ENCODE results near the gene PPIF. TPM values are rescaled to one million over a fixed set of nuclear protein-coding genes. Genes with fewer than 3 reads are reported as not detected.

Gene PPIF
- total RNA-seq, 2 donors from 2014 or later = 50.4 to 51.0 TPM

GRCh38 chr10:79400146-79401004, 53.1 kb downstream of the PPIF start:
- H3K9me3 ChIP-seq (ENCODE audit: control insufficient read depth, low read length) = no peaks in the 10 kb centered on the region
- no peaks in the 10 kb centered on the region for H3K36me3 ChIP-seq (ENCODE audit: control insufficient read depth, insufficient read depth, low read length)
- no peaks in the 10 kb centered on the region for H3K27me3 Mint-ChIP-seq (ENCODE audit: insufficient read depth)
- H3K27ac ChIP-seq (ENCODE audit: low read depth, low read length) = no peak overlapping the region
- H3K36me3 Mint-ChIP-seq (ENCODE audit: low read depth) = no peaks in the 10 kb centered on the region
- no peaks in the 10 kb centered on the region for H3K27me3 ChIP-seq (ENCODE audit: control insufficient read depth, insufficient read depth, low read length, poor library complexity, severe bottlenecking)
- peak; percentile 90 for DNase-seq
- TF ChIP-seq, protein P1, sequence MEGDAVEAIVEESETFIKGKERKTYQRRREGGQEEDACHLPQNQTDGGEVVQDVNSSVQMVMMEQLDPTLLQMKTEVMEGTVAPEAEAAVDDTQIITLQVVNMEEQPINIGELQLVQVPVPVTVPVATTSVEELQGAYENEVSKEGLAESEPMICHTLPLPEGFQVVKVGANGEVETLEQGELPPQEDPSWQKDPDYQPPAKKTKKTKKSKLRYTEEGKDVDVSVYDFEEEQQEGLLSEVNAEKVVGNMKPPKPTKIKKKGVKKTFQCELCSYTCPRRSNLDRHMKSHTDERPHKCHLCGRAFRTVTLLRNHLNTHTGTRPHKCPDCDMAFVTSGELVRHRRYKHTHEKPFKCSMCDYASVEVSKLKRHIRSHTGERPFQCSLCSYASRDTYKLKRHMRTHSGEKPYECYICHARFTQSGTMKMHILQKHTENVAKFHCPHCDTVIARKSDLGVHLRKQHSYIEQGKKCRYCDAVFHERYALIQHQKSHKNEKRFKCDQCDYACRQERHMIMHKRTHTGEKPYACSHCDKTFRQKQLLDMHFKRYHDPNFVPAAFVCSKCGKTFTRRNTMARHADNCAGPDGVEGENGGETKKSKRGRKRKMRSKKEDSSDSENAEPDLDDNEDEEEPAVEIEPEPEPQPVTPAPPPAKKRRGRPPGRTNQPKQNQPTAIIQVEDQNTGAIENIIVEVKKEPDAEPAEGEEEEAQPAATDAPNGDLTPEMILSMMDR (conservative IDR thresholded peaks at IDR 0.05) = peak; percentile 96
- H3K4me1 ChIP-seq (ENCODE audit: control insufficient read depth, insufficient read depth, low read length) = peaks cover 14% of the 10 kb centered on the region
- no peak overlapping the region for H3K4me3 Mint-ChIP-seq
- no peak overlapping the region for H3K27ac Mint-ChIP-seq
- H3K4me3 ChIP-seq (ENCODE audit: low read length) = no peak overlapping the region
- H3K9ac ChIP-seq (ENCODE audit: extremely low read depth, low read length, poor library complexity, severe bottlenecking) = no peak overlapping the region
- WGBS, 2 experiments (ENCODE audit: insufficient coverage in 1 of 2, insufficient read length in 1 of 2) = 81 to 86% methylated on average over 9 to 11 of the region's 11 CpGs
- no peaks in the 10 kb centered on the region for H3K9me3 Mint-ChIP-seq
- peaks cover 28% of the 10 kb centered on the region for H3K4me1 Mint-ChIP-seq

- peaks cover 28% of the 10 kb centered on the region for H3K4me1 Mint-ChIP-seq
- no peaks in the 10 kb centered on the region for H3K27me3 Mint-ChIP-seq (ENCODE audit: insufficient read depth)
- Histone ChIP-seq H3K27me3 (ENCODE audit: control insufficient read depth, insufficient read depth, low read length, poor library complexity, severe bottlenecking) (no peaks in the 10 kb centered on the region), H3K9ac (ENCODE audit: extremely low read depth, low read length, poor library complexity, severe bottlenecking) (no peak overlapping the region), H3K4me3 (ENCODE audit: low read length) (no peak overlapping the region), H3K9me3 (ENCODE audit: control insufficient read depth, low read length) (no peaks in the 10 kb centered on the region), H3K4me1 (ENCODE audit: control insufficient read depth, insufficient read depth, low read length) (peaks cover 14% of the 10 kb centered on the region), H3K36me3 (ENCODE audit: control insufficient read depth, insufficient read depth, low read length) (no peaks in the 10 kb centered on the region), H3K27ac (ENCODE audit: low read depth, low read length) (peak overlapping the region; percentile 32)
- H3K36me3 Mint-ChIP-seq (ENCODE audit: low read depth) = no peaks in the 10 kb centered on the region
- no peak for DNase-seq
- TF ChIP-seq, protein P1 (conservative IDR thresholded peaks at IDR 0.05) = no peak
- no peaks in the 10 kb centered on the region for H3K9me3 Mint-ChIP-seq
- WGBS, 2 experiments (ENCODE audit: insufficient coverage in 1 of 2, insufficient read length in 1 of 2) = 85% methylated on average over 10 to 23 of the region's 23 CpGs
- H3K27ac Mint-ChIP-seq = no peak overlapping the region
- no peak overlapping the region for H3K4me3 Mint-ChIP-seq
Observed at GRCh38 chr10:79401015-79401921, 54.0 kb downstream of the PPIF start.

DNA sequence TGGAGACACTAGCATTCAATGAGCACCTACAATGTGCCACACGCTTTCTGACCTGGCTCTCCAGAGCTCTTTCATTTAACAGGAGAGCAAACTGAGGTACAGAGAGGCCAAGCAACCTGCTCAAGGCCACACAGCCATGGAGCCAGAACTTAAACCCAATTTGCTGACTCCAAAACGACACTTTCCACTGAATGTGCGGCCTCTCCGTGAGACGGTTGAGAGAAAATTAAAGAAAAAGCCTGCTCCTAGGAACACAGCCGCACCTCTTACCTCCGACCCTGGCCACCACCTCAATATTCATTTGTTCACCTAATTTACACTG, 55.3 kb downstream of the PPIF start:
- H3K4me3 Mint-ChIP-seq = no peak overlapping the region
- H3K27ac Mint-ChIP-seq = no peak overlapping the region
- Histone ChIP-seq H3K27ac (ENCODE audit: low read depth, low read length) (no peak overlapping the region), H3K27me3 (ENCODE audit: control insufficient read depth, insufficient read depth, low read length, poor library complexity, severe bottlenecking) (no peaks in the 10 kb centered on the region), H3K4me3 (ENCODE audit: low read length) (no peak overlapping the region), H3K9ac (ENCODE audit: extremely low read depth, low read length, poor library complexity, severe bottlenecking) (no peak overlapping the region), H3K36me3 (ENCODE audit: control insufficient read depth, insufficient read depth, low read length) (no peaks in the 10 kb centered on the region), H3K9me3 (ENCODE audit: control insufficient read depth, low read length) (no peaks in the 10 kb centered on the region), H3K4me1 (ENCODE audit: control insufficient read depth, insufficient read depth, low read length) (peaks cover 14% of the 10 kb centered on the region)
- TF ChIP-seq, protein P1 (conservative IDR thresholded peaks at IDR 0.05) = no peak
- DNase-seq = no peak
- WGBS, 2 experiments (ENCODE audit: insufficient coverage in 1 of 2, insufficient read length in 1 of 2) = 96 to 98% methylated on average over 7 of the region's 7 CpGs
- no peaks in the 10 kb centered on the region for H3K36me3 Mint-ChIP-seq (ENCODE audit: low read depth)
- no peaks in the 10 kb centered on the region for H3K27me3 Mint-ChIP-seq (ENCODE audit: insufficient read depth)
- no peaks in the 10 kb centered on the region for H3K9me3 Mint-ChIP-seq
- H3K4me1 Mint-ChIP-seq = peaks cover 28% of the 10 kb centered on the region

Data from endodermal cell (in vitro differentiated cells).